Common myeloid progenitor, CD34-positive (primary cell): Measurements from ENCODE around the gene GALNT10.
A peak's percentile ranks its signal among the peaks of the same experiment; 100 is the strongest.

Experiments
- CTCF ChIA-PET: fragments of 350-600 bp; sonication (Branson Sonifier 250); formaldehyde crosslinking; loops from one replicate; lab custom pipeline; 2021; ENCODE audit warnings: antibody characterized with exemption; lab: Charles Lee
- POLR2A ChIA-PET: fragments of 350-600 bp; sonication (Branson Sonifier 250); formaldehyde crosslinking; loops from one replicate; lab custom pipeline; 2021; ENCODE audit warnings: antibody characterized with exemption; lab: Charles Lee
- DNase-seq, 3 donors: peaks; one replicate each; pipeline versions ENCODE4 v3.0.0 to v3.0.0-alpha.2; 2013
- H3K27ac ChIP-seq, 2 experiments: 1 replicate in 1 of 2; 2 replicates in 1 of 2; pipeline ENCODE4 v1.7.0; 2013; ENCODE audit warnings: inconsistent platforms in 2 of 2, low read length in 2 of 2, mild to moderate bottlenecking in 2 of 2, low read depth in 1 of 2, moderate library complexity in 1 of 2; ENCODE audit not compliant: severe bottlenecking in 2 of 2, insufficient read depth in 1 of 2, poor library complexity in 1 of 2
- H3K27me3 ChIP-seq, 5 experiments: replicated peaks in 2 of 5; 1 replicate in 3 of 5; 2 replicates in 2 of 5; pipeline versions ENCODE4 v1.6.1 to v1.7.0; 2013; ENCODE audit warnings: low read length in 4 of 5, mild to moderate bottlenecking in 2 of 5, moderate library complexity in 2 of 5, inconsistent platforms in 1 of 5; ENCODE audit not compliant: insufficient read depth in 5 of 5, control insufficient read depth in 4 of 5
- H3K36me3 ChIP-seq, 4 experiments: 1 replicate in 2 of 4; 2 replicates in 2 of 4; pipeline versions ENCODE4 v1.6.1 to v1.7.0; 2013; ENCODE audit warnings: low read length in 3 of 4, control low read depth in 1 of 4, mild to moderate bottlenecking in 1 of 4; ENCODE audit not compliant: control insufficient read depth in 4 of 4, insufficient read depth in 4 of 4
- H3K4me1 ChIP-seq, 4 experiments: 1 replicate in 3 of 4; 2 replicates in 1 of 4; pipeline versions ENCODE4 v1.6.1 to v1.7.1; 2013; ENCODE audit warnings: low read length in 3 of 4, mild to moderate bottlenecking in 3 of 4, control low read depth in 1 of 4, inconsistent platforms in 1 of 4, moderate library complexity in 1 of 4; ENCODE audit not compliant: control insufficient read depth in 4 of 4, insufficient read depth in 4 of 4; ENCODE audit errors: control extremely low read depth in 1 of 4
- H3K4me3 ChIP-seq, 7 experiments: 1 replicate in 4 of 7; 2 replicates in 3 of 7; pipeline versions ENCODE4 v1.5.1 to v1.7.0; 2013; ENCODE audit warnings: mild to moderate bottlenecking in 7 of 7, low read length in 6 of 7, moderate library complexity in 6 of 7, inconsistent platforms in 2 of 7, low read depth in 2 of 7, control low read depth in 1 of 7; ENCODE audit not compliant: insufficient read depth in 4 of 7, control insufficient read depth in 1 of 7; ENCODE audit errors: extremely low read depth in 1 of 7
- H3K9me3 ChIP-seq, 5 experiments: 1 replicate in 4 of 5; 2 replicates in 1 of 5; pipeline versions ENCODE4 v1.6.1 to v1.7.1; 2013; ENCODE audit warnings: low read length in 4 of 5, mild to moderate bottlenecking in 2 of 5, inconsistent platforms in 1 of 5, low read depth in 1 of 5, moderate library complexity in 1 of 5; ENCODE audit not compliant: control insufficient read depth in 4 of 5, insufficient read depth in 2 of 5; ENCODE audit errors: control extremely low read depth in 1 of 5
- WGBS: methylation state at CpG from one replicate; pipeline ENCODE4 v1.1.5; 2013; ENCODE audit not compliant: insufficient coverage; 5-methylcytosine and 5-hydroxymethylcytosine counted together

GALNT10 gene

GRCh38 chr5:154419236-154419635, 228.7 kb downstream of the GALNT10 start:
- POLR2A ChIA-PET = no interaction called here
- DNase-seq = no peak
- Histone ChIP-seq H3K27me3 (no peaks in the 10 kb centered on the region), H3K9me3 (peaks cover 0 to 8% (median 3%) of the 10 kb centered on the region in 5 experiments), H3K27ac (no peak overlapping the region), H3K36me3 (peaks cover 2 to 23% (median 12%) of the 10 kb centered on the region in 4 experiments), H3K4me1 (peaks cover 0 to 10% (median 8%) of the 10 kb centered on the region in 4 experiments), H3K4me3 (no peak overlapping the region)
- CTCF ChIA-PET = interaction anchor here (1.3 to 4.1 kb wide), 2 partner anchors 12 to 14 kb away, joined by 3 to 18 read pairs; no protein-coding TSS in a partner anchor
- WGBS = 97% methylated on average over 7 of the region's 7 CpGs

- H3K4me1 ChIP-seq = peaks cover 0 to 2% (median 1%) of the 10 kb centered on the region in 4 experiments
- 91% methylated on average over 1 of the region's 1 CpG for WGBS
- peak in 2 of 3 donors; percentile 44 to 55 for DNase-seq
- no peaks in the 10 kb centered on the region for H3K27me3 ChIP-seq
- ChIA-PET POLR2A (no interaction called here), CTCF (interaction anchor here (0.6 to 4.1 kb wide), 13 partner anchors 9 to 913 kb away, joined by 3 to 18 read pairs (median 3); no protein-coding TSS in a partner anchor)
- no peak overlapping the region for H3K27ac ChIP-seq
- H3K4me3 ChIP-seq = no peak overlapping the region
- peaks cover 2 to 16% (median 12%) of the 10 kb centered on the region in 4 experiments for H3K36me3 ChIP-seq
- H3K9me3 ChIP-seq = peaks cover 0 to 8% (median 3%) of the 10 kb centered on the region in 5 experiments
These were observed 231.3 kb downstream of the GALNT10 start for GRCh38 chr5:154421868-154422267.

GRCh38 chr5:154422298-154422697, 231.8 kb downstream of the GALNT10 start:
- Histone ChIP-seq H3K9me3 (peaks cover 0 to 8% (median 3%) of the 10 kb centered on the region in 5 experiments), H3K36me3 (peaks cover 2 to 15% (median 12%) of the 10 kb centered on the region in 4 experiments), H3K27ac (no peak overlapping the region), H3K4me1 (no peaks in the 10 kb centered on the region), H3K4me3 (no peak overlapping the region), H3K27me3 (no peaks in the 10 kb centered on the region)
- POLR2A ChIA-PET = no interaction called here
- CTCF ChIA-PET = interaction anchor here (0.6 to 4.1 kb wide), 13 partner anchors 9 to 914 kb away, joined by 3 to 18 read pairs (median 3); no protein-coding TSS in a partner anchor
- 100% methylated on average over 2 of the region's 2 CpGs for WGBS
- peak in 1 of 3 donors; percentile 20 for DNase-seq

- Histone ChIP-seq H3K27ac (no peak overlapping the region), H3K36me3 (peaks cover 0 to 3% (median 0%) of the 10 kb centered on the region in 4 experiments), H3K9me3 (peaks cover 0 to 6% (median 0%) of the 10 kb centered on the region in 5 experiments), H3K4me1 (peaks cover 0 to 4% (median 0%) of the 10 kb centered on the region in 4 experiments), H3K4me3 (no peak overlapping the region), H3K27me3 (no peaks in the 10 kb centered on the region)
- ChIA-PET POLR2A (no interaction called here), CTCF (no interaction called here)
- no peak for DNase-seq
- WGBS = no CpG with 5 or more reads among the region's 3 CpGs
These were observed 237.7 kb downstream of the GALNT10 start for GRCh38 chr5:154428208-154428607.

- Histone ChIP-seq H3K4me3 (no peak overlapping the region), H3K9me3 (no peaks in the 10 kb centered on the region), H3K27me3 (no peaks in the 10 kb centered on the region), H3K27ac (no peak overlapping the region), H3K36me3 (peaks cover 0 to 3% (median 0%) of the 10 kb centered on the region in 4 experiments), H3K4me1 (peaks cover 0 to 4% (median 0%) of the 10 kb centered on the region in 4 experiments)
- POLR2A ChIA-PET = no interaction called here
- 100% methylated on average over 1 of the region's 1 CpG for WGBS
- CTCF ChIA-PET = interaction anchor here (0.9 to 3.4 kb wide), 3 partner anchors 8 to 38 kb away, joined by 3 to 18 read pairs (median 5); no protein-coding TSS in a partner anchor
- no peak for DNase-seq
These were observed 238.8 kb downstream of the GALNT10 start for GRCh38 chr5:154429341-154429740.

GRCh38 chr5:154430466-154430865, 239.9 kb downstream of the GALNT10 start:
- DNase-seq = no peak
- H3K36me3 ChIP-seq = peaks cover 0 to 8% (median 4%) of the 10 kb centered on the region in 4 experiments
- ChIA-PET POLR2A (interaction anchor here (1.2 kb wide), 1 partner anchor 14 kb away, joined by 3 read pairs; no protein-coding TSS in a partner anchor), CTCF (interaction anchor here (0.6 to 3.4 kb wide), 6 partner anchors 9 to 179 kb away, joined by 3 to 18 read pairs (median 4); no protein-coding TSS in a partner anchor)
- H3K27ac ChIP-seq = no peak overlapping the region
- H3K4me3 ChIP-seq = no peak overlapping the region
- 100% methylated on average over 1 of the region's 4 CpGs for WGBS
- no peaks in the 10 kb centered on the region for H3K27me3 ChIP-seq
- H3K9me3 ChIP-seq = no peaks in the 10 kb centered on the region
- peaks cover 0 to 4% (median 0%) of the 10 kb centered on the region in 4 experiments for H3K4me1 ChIP-seq
